Lung (tissue), 12 donors: ENCODE measurements around the gene ZNF580. TPM values are rescaled to one million over a fixed set of nuclear protein-coding genes. Genes with fewer than 3 reads are reported as not detected.

Experiments
- ATAC-seq: fragments of 200-7000 bp; cut with Tn5 transposase; one replicate; pipeline ENCODE4 v1.9.1; 2020; ENCODE audit warnings: moderate number of reproducible peaks; ENCODE audit not compliant: insufficient read depth, low FRiP score
- DNase-seq, 3 donors: peaks; one replicate each; pipeline ENCODE4 v3.0.0-alpha.2; 2013 to 2017
- H3K27ac ChIP-seq, 2 donors: one replicate each; pipeline ENCODE4 v1.5.1; 2013; ENCODE audit warnings: mild to moderate bottlenecking in 2 of 2, moderate library complexity in 2 of 2, control low read depth in 1 of 2, inconsistent platforms in 1 of 2, low read depth in 1 of 2, low read length in 1 of 2
- H3K27me3 ChIP-seq, 3 donors: one replicate each; pipeline ENCODE4 v1.5.1; 2013; ENCODE audit warnings: low read length in 2 of 3; ENCODE audit not compliant: control insufficient read depth in 3 of 3, insufficient read depth in 3 of 3
- H3K36me3 ChIP-seq, 4 donors: one replicate each; pipeline ENCODE4 v1.5.1; 2013; ENCODE audit warnings: low read length in 4 of 4, mild to moderate bottlenecking in 1 of 4, moderate library complexity in 1 of 4; ENCODE audit not compliant: control insufficient read depth in 4 of 4, insufficient read depth in 4 of 4
- H3K4me1 ChIP-seq, 5 donors: one replicate each; pipeline ENCODE4 v1.5.1; 2013; ENCODE audit warnings: low read length in 5 of 5, mild to moderate bottlenecking in 2 of 5, moderate library complexity in 1 of 5; ENCODE audit not compliant: control insufficient read depth in 5 of 5, insufficient read depth in 5 of 5
- H3K4me3 ChIP-seq: one replicate; pipeline ENCODE4 v1.5.1; 2013; ENCODE audit warnings: mild to moderate bottlenecking, control low read depth, moderate library complexity
- H3K9ac ChIP-seq, 2 donors: one replicate each; pipeline ENCODE4 v1.5.1; 2013; ENCODE audit warnings: low read length in 2 of 2, control low read depth in 1 of 2; ENCODE audit not compliant: insufficient read depth in 1 of 2
- H3K9me3 ChIP-seq, 4 donors: one replicate each; pipeline ENCODE4 v1.5.1; 2013; ENCODE audit warnings: low read length in 3 of 4, mild to moderate bottlenecking in 1 of 4, moderate library complexity in 1 of 4; ENCODE audit not compliant: control insufficient read depth in 4 of 4, insufficient read depth in 3 of 4
- WGBS, 2 donors: extraction: QIAGEN DNeasy Blood & Tissue Kit; methylation state at CpG; one replicate each; pipeline ENCODE4 v1.1.7; 2013; 5-methylcytosine and 5-hydroxymethylcytosine counted together
- polyA plus RNA-seq, 2 donors: library from polyadenylated mRNA; stranded (reverse); fragments of 200-250 nt; gene quantifications; one replicate each; pipeline ENCODE4 v1.2.1, GENCODE V29; 2013
- total RNA-seq, 2 donors: library from RNA; depleted of rRNA in 1 of 2; stranded (reverse); fragments of >200 nt in 1 of 2; gene quantifications; one replicate each; pipeline ENCODE4 v1.2.1, GENCODE V29; 2014 to 2021
- TF ChIP-seq, protein P1 (sequence below): IDR thresholded peaks from 2 replicates; pipeline ENCODE4 v1.5.1; 2012; ENCODE audit warnings: mild to moderate bottlenecking; ENCODE audit errors: control extremely low read depth, extremely low read depth
- donor health status: control.
- donor health status: control.
- donor health status: Bipolar disorder and iron deficiency.
- donor health status: healthy.
- donor health status: DM: yes; HTN: yes; CAD: no.

The ZNF580 gene
- total and polyA plus RNA-seq, 4 donors, result 11.1 to 41.3 (median 30.8) TPM

DNA sequence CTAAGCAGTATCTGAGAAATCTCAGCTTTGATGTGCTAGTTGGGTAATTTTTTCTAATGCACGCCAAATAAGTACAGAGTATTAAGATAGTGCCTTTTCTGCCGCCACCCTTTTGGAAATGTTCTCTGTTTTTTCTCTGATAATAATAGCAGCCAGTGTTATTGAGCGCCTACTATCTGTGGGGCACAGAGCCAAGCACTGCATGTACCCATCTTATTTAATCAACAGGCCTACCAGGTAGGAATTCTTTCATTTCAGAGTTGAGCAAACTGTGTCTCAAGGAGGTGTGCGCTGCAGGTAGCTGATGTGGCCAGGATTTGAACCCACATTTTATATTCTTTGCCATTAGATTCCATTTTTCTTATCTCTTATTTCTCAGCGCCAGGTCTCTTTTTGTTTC is 35.6 kb downstream of the ZNF580 start:
- H3K9me3 ChIP-seq, result no peaks in the 10 kb centered on the region
- no peak overlapping the region for H3K4me3 ChIP-seq
- DNase-seq, result no peak
- H3K9ac ChIP-seq, result peak overlapping the region; percentile 73 to 93
- H3K27me3 ChIP-seq, result no peaks in the 10 kb centered on the region
- TF ChIP-seq, protein P1, sequence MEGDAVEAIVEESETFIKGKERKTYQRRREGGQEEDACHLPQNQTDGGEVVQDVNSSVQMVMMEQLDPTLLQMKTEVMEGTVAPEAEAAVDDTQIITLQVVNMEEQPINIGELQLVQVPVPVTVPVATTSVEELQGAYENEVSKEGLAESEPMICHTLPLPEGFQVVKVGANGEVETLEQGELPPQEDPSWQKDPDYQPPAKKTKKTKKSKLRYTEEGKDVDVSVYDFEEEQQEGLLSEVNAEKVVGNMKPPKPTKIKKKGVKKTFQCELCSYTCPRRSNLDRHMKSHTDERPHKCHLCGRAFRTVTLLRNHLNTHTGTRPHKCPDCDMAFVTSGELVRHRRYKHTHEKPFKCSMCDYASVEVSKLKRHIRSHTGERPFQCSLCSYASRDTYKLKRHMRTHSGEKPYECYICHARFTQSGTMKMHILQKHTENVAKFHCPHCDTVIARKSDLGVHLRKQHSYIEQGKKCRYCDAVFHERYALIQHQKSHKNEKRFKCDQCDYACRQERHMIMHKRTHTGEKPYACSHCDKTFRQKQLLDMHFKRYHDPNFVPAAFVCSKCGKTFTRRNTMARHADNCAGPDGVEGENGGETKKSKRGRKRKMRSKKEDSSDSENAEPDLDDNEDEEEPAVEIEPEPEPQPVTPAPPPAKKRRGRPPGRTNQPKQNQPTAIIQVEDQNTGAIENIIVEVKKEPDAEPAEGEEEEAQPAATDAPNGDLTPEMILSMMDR, result no peak
- no peak overlapping the region for H3K27ac ChIP-seq
- H3K36me3 ChIP-seq, result peaks cover 0 to 34% (median 24%) of the 10 kb centered on the region in 4 donors
- ATAC-seq, result no peak
- WGBS, 2 donors, result 65 to 82% methylated on average over 5 of the region's 5 CpGs
- H3K4me1 ChIP-seq, result peaks cover 3 to 14% (median 11%) of the 10 kb centered on the region in 5 donors

- H3K9ac ChIP-seq, result no peak overlapping the region
- WGBS, 2 donors, result 87 to 88% methylated on average over 7 of the region's 7 CpGs
- peaks cover 3 to 14% (median 11%) of the 10 kb centered on the region in 5 donors for H3K4me1 ChIP-seq
- no peaks in the 10 kb centered on the region for H3K27me3 ChIP-seq
- ATAC-seq (no peak), DNase-seq (no peak)
- TF ChIP-seq, protein P1, result no peak
- H3K9me3 ChIP-seq, result no peaks in the 10 kb centered on the region
- no peak overlapping the region for H3K4me3 ChIP-seq
- H3K36me3 ChIP-seq, result peaks cover 0 to 39% (median 26%) of the 10 kb centered on the region in 4 donors
- no peak overlapping the region for H3K27ac ChIP-seq
These were observed 36.2 kb downstream of the ZNF580 start for GRCh38 chr19:55676889-55677505.

DNA sequence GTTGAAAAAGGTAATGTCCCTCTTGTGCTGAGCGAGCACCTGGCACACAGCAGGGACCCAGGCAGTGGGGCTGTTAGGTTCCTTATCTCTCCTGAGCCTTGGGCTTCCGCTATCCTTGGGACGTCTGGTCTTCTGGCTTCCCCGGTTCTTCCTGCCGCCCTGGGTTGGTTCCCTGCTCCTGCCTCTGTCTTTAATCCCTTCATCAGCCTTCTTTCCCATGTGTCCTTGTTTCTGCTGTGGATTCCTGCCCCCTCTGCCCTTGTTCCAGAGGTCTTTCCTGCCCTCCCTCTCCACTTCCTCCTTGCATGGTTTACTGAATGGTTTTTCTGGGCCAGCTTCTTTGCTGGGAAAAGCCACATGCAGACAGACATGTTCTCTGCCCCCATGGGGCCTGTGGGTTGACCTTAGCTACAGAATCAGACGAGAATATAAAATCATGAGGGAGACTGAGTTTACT is 36.8 kb downstream of the ZNF580 start:
- Histone ChIP-seq H3K9ac (no peak overlapping the region), H3K9me3 (no peaks in the 10 kb centered on the region), H3K27ac (peak overlapping the region in 1 of 2 donors; percentile 8), H3K36me3 (peaks cover 0 to 42% (median 29%) of the 10 kb centered on the region in 4 donors), H3K4me3 (no peak overlapping the region), H3K27me3 (no peaks in the 10 kb centered on the region), H3K4me1 (peaks cover 3 to 14% (median 11%) of the 10 kb centered on the region in 5 donors)
- WGBS, 2 donors, result 55 to 62% methylated on average over 6 of the region's 6 CpGs
- ATAC-seq, result no peak
- TF ChIP-seq, protein P1, result no peak
- DNase-seq, result peak in 1 of 3 donors; percentile 11
